Measurements from ENCODE around the gene ABCC2.

GRCh38 chr10:99758211-99758891, 24.1 kb upstream of the ABCC2 start:
- no peak for TF ChIP-seq CTCF (optimal IDR thresholded peaks at IDR 0.05 in 1 of 3, IDR thresholded peaks at IDR 0.05 in 1 of 3, conservative IDR thresholded peaks at IDR 0.05 in 1 of 3; ENCODE audit: extremely low read depth in 1 of 3, insufficient read depth in 2 of 3, low read length in 3 of 3)
- no peak for TF ChIP-seq EZH2 (IDR thresholded peaks at IDR 0.05; ENCODE audit: low read length)

All from keratinocyte (primary cell).